AG04449 (cell line): ENCODE results near the gene CHKB.

ENCODE experiments used
- CTCF ChIA-PET: fragments of 350-600 bp; formaldehyde crosslinking; extraction: SDS; loops from one replicate; lab custom pipeline; 2021; ENCODE audit warnings: antibody characterized with exemption; lab: Yijun Ruan, JAX
- POLR2A ChIA-PET: fragments of 400-600, 350-600 bp; formaldehyde crosslinking; extraction: SDS; loops from one replicate; lab custom pipeline; 2020; ENCODE audit warnings: antibody characterized with exemption, inconsistent platforms; lab: Yijun Ruan, JAX
- DNase-seq: peaks from one replicate; pipeline ENCODE4 v3.0.0-alpha.2; 2010; ENCODE audit warnings: low read depth, low spot score
- H3K4me3 ChIP-seq: 2 replicates; pipeline ENCODE4 v1.5.1; 2011; ENCODE audit warnings: low read depth, mild to moderate bottlenecking, control low read depth, low read length
- TF ChIP-seq, protein P1 (sequence below): IDR thresholded peaks from one replicate; pipeline ENCODE4 v1.5.1; 2011; ENCODE audit warnings: mild to moderate bottlenecking, moderate library complexity, low read length, control low read depth, inconsistent platforms; ENCODE audit not compliant: insufficient read depth; ENCODE audit errors: missing control alignments

The CHKB gene

DNA sequence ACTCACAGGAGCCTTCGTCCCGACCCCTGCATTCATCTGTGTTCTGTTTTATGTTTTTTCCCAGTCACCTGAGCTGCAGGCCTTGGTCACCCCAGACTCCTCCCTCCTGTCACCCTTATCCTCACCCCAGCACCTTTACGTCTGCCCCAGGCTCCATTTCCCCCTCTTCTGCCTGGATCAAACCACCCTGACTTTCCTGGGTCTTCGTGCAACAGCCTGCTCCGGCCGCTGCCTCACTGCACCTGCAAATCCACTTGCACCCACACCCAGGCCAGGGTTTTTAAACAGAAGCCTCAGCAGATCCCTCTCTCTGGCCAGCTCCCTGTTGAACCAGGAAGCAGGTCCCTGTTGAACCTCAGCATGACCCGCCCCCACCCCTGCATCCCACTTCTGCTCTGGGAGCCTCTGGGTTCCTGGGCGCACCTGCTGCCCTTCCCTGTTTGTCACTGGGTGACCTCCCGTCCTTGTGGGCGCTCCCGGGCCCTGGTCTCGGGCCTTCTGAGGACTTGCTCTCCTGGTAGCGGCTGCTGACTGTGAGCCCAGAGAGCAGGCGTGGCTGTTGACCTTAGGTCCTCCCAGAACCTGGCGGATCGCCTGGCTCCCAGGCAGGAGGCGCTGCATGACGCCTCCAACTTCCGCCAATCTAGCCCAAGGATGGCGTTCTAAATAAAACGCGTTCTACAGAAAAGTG lies 30.8 kb upstream of the CHKB start:
- POLR2A ChIA-PET, result no interaction called here
- DNase-seq, result no peak
- TF ChIP-seq, protein P1, sequence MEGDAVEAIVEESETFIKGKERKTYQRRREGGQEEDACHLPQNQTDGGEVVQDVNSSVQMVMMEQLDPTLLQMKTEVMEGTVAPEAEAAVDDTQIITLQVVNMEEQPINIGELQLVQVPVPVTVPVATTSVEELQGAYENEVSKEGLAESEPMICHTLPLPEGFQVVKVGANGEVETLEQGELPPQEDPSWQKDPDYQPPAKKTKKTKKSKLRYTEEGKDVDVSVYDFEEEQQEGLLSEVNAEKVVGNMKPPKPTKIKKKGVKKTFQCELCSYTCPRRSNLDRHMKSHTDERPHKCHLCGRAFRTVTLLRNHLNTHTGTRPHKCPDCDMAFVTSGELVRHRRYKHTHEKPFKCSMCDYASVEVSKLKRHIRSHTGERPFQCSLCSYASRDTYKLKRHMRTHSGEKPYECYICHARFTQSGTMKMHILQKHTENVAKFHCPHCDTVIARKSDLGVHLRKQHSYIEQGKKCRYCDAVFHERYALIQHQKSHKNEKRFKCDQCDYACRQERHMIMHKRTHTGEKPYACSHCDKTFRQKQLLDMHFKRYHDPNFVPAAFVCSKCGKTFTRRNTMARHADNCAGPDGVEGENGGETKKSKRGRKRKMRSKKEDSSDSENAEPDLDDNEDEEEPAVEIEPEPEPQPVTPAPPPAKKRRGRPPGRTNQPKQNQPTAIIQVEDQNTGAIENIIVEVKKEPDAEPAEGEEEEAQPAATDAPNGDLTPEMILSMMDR, result no peak
- CTCF ChIA-PET, result no interaction called here
- H3K4me3 ChIP-seq, result no peak overlapping the region

DNA sequence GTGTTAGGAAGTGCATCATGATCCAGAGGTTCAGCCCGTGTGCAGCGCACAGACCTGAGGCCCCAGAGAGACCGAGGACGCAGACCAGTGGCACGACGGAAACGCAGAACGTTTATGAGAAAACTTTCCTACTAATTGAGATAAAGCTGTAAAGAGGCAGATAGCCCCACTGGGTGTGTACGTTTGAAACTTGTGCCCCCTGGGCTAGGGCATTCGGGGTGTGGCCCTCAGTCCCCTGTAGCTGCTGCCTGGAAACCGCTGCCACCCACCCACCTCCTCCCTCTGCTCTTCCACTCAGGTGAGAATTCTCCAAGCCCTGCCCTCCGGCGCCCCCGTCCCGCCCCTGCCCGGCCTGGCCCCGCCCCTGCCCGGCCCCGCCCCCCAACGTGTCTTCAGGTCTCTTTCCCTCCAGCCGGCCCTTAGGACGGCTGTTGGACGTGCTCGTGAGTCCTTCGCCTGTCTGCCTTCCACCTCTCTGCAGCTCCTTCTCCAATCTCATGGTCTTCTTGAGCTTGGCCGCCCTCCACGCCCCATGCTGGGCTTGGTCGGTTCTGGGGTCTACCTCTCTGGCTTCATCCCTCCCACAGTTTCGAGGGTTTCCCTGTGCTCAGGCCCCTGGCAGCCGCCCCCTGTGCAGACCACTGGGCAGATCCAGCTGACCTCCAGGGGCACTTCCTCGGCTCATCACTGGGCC lies 30.0 kb upstream of the CHKB start:
- TF ChIP-seq, protein P1, result no peak
- no peak for DNase-seq
- H3K4me3 ChIP-seq, result no peak overlapping the region
- ChIA-PET POLR2A (no interaction called here), CTCF (interaction anchor here (2.0 kb wide), 1 partner anchor 8 kb away, joined by 10 read pairs; no protein-coding TSS in a partner anchor)

GRCh38 chr22:50612168-50612527 lies 29.5 kb upstream of the CHKB start:
- POLR2A ChIA-PET, result no interaction called here
- CTCF ChIA-PET, result interaction anchor here (2.0 kb wide), 1 partner anchor 9 kb away, joined by 10 read pairs; no protein-coding TSS in a partner anchor
- H3K4me3 ChIP-seq, result no peak overlapping the region

GRCh38 chr22:50611341-50612060 lies 28.9 kb upstream of the CHKB start:
- TF ChIP-seq, protein P1, result no peak
- DNase-seq, result no peak
- H3K4me3 ChIP-seq, result no peak overlapping the region
- ChIA-PET CTCF (interaction anchor here (2.0 kb wide), 1 partner anchor 9 kb away, joined by 10 read pairs; no protein-coding TSS in a partner anchor), POLR2A (no interaction called here)

More at GRCh38 chr22:50612168-50612527, 29.5 kb upstream of the CHKB start:
- no peak for DNase-seq
- TF ChIP-seq, protein P1, result no peak

DNA sequence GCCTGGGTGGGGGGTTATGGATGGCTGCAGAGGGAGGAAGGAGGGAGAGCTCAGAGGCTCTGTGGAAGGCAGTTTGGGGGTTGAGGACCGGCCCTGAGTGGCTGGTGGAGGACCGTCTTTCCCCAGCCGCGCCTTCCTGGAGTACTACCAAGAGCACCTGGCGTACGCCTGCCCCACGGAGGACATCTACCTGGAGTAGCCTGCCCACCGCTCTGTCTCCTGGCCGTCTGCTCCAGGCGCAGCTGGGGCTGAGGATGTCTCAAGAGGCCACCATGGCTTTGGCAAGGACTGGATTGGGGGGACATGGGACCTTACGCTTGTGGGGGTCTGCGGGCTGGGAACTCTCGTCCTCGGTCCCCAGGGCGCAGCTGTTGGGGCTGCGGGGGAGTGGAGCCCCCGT lies 27.9 kb upstream of the CHKB start:
- ChIA-PET POLR2A (no interaction called here), CTCF (interaction anchor here (2.7 kb wide), 1 partner anchor 11 kb away, joined by 9 read pairs; no protein-coding TSS in a partner anchor)
- H3K4me3 ChIP-seq, result no peak overlapping the region
- TF ChIP-seq, protein P1, result no peak
- DNase-seq, result no peak
